GM06990 (cell line): Measurements from ENCODE around the gene RARS2.

Experiments
- DNase-seq: peaks from one replicate; pipeline ENCODE4 v3.0.0-alpha.2; 2011; ENCODE audit not compliant: insufficient read length; ENCODE audit errors: extremely low read depth
- H3K27me3 ChIP-seq: replicated peaks from 2 replicates; pipeline ENCODE4 v1.6.0; 2011; ENCODE audit warnings: low read length; ENCODE audit not compliant: control insufficient read depth, insufficient read depth
- H3K36me3 ChIP-seq: 2 replicates; pipeline ENCODE4 v1.5.1; 2011; ENCODE audit warnings: low read length; ENCODE audit not compliant: control insufficient read depth, insufficient read depth
- H3K4me3 ChIP-seq: replicated peaks from 2 replicates; pipeline ENCODE4 v1.5.1; 2011; ENCODE audit warnings: low read depth, mild to moderate bottlenecking, control low read depth, low read length
- TF ChIP-seq, protein P1 (sequence below): IDR thresholded peaks from 2 replicates; pipeline ENCODE4 v1.5.1; 2011; ENCODE audit warnings: low read length, control low read depth, mild to moderate bottlenecking, inconsistent platforms; ENCODE audit not compliant: insufficient read depth, poor library complexity, severe bottlenecking

Gene RARS2

GRCh38 chr6:87589693-87590416 is at the start of gene RARS2, which contains the start of gene ORC3:
Gene RARS2, minus strand, starts transcription at chr6:87589987. Its CDS starts 30 bp downstream, at chr6:87589957.
Gene ORC3, plus strand, starts transcription at chr6:87590135. Its CDS starts 34 bp downstream, at chr6:87590169.
- TF ChIP-seq, protein P1, sequence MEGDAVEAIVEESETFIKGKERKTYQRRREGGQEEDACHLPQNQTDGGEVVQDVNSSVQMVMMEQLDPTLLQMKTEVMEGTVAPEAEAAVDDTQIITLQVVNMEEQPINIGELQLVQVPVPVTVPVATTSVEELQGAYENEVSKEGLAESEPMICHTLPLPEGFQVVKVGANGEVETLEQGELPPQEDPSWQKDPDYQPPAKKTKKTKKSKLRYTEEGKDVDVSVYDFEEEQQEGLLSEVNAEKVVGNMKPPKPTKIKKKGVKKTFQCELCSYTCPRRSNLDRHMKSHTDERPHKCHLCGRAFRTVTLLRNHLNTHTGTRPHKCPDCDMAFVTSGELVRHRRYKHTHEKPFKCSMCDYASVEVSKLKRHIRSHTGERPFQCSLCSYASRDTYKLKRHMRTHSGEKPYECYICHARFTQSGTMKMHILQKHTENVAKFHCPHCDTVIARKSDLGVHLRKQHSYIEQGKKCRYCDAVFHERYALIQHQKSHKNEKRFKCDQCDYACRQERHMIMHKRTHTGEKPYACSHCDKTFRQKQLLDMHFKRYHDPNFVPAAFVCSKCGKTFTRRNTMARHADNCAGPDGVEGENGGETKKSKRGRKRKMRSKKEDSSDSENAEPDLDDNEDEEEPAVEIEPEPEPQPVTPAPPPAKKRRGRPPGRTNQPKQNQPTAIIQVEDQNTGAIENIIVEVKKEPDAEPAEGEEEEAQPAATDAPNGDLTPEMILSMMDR = no peak
- peaks cover 4% of the 10 kb centered on the region for H3K36me3 ChIP-seq
- DNase-seq = peak; percentile 97
- H3K4me3 ChIP-seq = peak within 1 kb of the TSS; percentile 100
- H3K27me3 ChIP-seq = no peaks in the 10 kb centered on the region

DNA sequence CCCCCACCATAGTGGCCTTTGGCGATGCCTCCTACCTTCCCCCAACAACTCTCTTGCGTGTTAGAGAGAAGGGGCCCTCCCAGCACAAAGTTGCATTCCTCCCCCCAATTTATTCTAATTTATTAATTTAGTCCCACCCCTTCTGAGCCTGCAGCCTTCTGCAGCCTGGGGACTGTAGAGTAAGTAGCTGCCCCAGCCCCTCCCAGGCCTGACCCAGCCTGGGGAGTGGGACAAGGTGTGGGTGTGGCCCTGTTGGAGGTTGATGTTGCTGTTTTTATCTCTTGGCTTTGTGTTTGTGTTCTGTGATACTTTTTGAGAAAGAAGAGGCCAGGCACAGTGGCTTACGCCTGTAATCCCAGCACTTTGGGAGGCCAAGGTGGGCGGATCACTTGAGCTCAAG is 49.6 kb upstream of the RARS2 start:
- Histone ChIP-seq H3K36me3 (peaks cover 1% of the 10 kb centered on the region), H3K27me3 (no peaks in the 10 kb centered on the region), H3K4me3 (no peak overlapping the region)
- no peak for DNase-seq
- TF ChIP-seq, protein P1 = no peak

DNA sequence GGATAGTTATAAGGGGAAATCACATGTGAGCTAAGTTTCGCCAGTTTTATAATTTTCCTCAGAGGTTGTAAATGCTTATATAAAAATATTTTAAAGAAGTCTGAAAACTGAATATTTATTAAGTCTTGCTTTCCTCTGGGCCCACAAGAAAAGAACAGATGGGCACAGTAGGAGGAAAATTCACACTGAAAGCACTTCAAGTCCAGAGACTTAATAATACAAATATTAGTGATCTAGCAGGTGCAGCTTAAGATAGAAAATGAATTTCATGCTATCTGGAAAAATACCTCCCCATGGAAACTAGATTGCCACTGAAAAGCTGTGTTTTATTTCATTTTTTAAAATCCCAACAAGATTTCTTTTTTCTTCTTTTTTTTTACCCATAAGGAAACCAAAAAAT is 47.3 kb upstream of the RARS2 start:
- TF ChIP-seq, protein P1 = no peak
- no peak for DNase-seq
- no peaks in the 10 kb centered on the region for H3K27me3 ChIP-seq
- H3K4me3 ChIP-seq = no peak overlapping the region
- peaks cover 1% of the 10 kb centered on the region for H3K36me3 ChIP-seq

DNA sequence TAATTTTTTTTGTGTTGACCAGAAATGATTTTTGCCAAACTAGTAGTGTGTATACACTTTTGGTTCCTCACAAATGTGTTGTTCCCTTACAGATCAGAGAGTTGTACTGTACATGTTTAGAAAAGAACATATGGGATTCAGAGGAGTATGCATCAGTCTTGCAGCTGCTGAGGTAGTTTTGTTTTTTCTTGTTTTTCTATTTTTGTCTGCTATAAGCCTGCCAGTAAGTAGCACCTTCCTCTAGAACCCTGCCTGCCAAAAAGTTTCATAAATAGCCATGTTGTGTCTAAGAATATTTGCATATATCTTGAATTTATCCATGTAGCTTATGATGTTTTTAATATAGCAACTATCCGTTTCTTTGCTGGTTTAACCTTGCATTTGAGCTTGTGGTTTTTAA is 46.5 kb upstream of the RARS2 start:
- TF ChIP-seq, protein P1 = no peak
- DNase-seq = no peak
- Histone ChIP-seq H3K36me3 (peaks cover 1% of the 10 kb centered on the region), H3K27me3 (no peaks in the 10 kb centered on the region), H3K4me3 (no peak overlapping the region)

DNA sequence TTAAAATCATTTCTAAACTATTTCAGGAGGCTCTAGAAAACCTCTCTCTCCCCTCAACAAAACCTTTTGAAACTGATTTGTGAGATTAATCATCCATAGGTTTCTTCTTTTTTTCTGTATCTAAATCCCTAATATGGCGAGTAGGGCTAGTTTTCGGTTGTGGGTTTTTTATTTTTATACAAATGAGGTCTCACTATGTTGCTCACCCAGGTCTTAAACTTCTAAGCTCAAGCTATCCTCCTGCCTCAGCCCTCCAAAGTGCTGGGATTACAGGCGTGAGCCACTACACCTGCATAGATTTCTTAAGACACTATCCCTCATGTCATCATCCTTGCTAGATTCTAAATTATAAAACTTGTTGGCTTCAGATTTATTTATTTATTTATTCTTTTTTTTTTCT is 44.1 kb upstream of the RARS2 start:
- Histone ChIP-seq H3K27me3 (no peaks in the 10 kb centered on the region), H3K4me3 (no peak overlapping the region), H3K36me3 (peaks cover 1% of the 10 kb centered on the region)
- TF ChIP-seq, protein P1 = no peak
- DNase-seq = no peak

- DNase-seq = no peak
- Histone ChIP-seq H3K27me3 (no peaks in the 10 kb centered on the region), H3K4me3 (no peak overlapping the region), H3K36me3 (peaks cover 1% of the 10 kb centered on the region)
- TF ChIP-seq, protein P1 = no peak
Observed at GRCh38 chr6:87630746-87631145, 41.0 kb upstream of the RARS2 start.
